Dermis microvascular lymphatic vessel endothelial cell (primary cell): ENCODE measurements around the gene NMRK1. TPM values are rescaled to one million over a fixed set of nuclear protein-coding genes. Genes with fewer than 3 reads are reported as not detected.

Experiments
- DNase-seq, 2 donors: peaks; one replicate each; pipeline versions ENCODE4 v3.0.0 to v3.0.0-alpha.2; 2010; ENCODE audit warnings: low read depth in 2 of 2
- total RNA-seq: library from RNA; depleted of rRNA; stranded (reverse); fragments of >200 nt; gene quantifications from 2 replicates; pipeline ENCODE4 v1.2.1, GENCODE V29; 2014

Gene NMRK1
- total RNA-seq = 19.4 and 22.0 TPM in 2 replicates

DNA sequence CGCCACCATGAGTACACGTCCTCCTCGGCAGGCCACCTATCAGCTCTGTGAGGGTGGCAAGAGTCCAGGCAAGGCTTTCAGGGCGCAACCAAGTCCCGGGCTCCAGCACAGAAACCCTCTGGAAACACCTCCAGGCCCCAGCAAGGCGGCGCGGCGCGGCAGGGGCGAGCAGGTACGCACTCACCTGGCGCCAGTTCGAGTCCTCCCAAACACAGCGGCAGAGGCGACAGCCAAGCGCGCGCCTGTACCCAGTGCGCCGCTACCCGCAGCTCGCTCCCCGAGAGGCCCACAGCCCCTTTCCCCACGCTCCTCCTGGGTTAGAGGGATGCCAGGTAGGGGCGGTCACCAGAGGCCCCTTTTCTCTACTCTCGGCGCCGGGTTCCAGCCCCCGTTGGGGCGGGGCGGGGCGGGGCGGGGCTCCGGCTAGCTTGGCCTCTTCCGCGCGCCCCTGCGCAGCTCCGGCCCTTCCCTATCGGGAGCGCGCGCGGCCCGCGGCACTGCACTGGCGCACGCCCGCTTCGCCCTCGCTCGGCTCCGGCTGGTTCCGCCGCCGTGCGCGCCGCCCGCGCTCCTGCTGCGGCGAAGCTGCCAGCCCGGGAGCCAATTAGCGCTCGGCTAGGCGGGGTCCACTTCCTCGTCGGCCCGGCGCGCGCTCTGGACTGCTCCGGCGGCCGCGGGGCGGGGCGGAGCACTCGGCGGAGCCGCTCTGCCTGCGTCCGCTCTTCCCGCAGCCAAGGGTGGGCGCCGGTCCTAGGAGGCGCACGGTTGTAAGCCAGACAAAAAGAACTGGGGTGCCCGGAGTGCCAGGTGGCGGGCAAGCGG is at the start of gene NMRK1, which contains the start of gene OSTF1:
Gene NMRK1 (minus strand): TSS at position 332 of the 822 bp plus-strand sequence. CDS start 5,040 bp downstream, outside the sequence.
Gene OSTF1 (plus strand): TSS at position 691 of the 822 bp plus-strand sequence. CDS start 179 bp downstream, outside the sequence.
- DNase-seq = peak; percentile 88 to 98

GRCh38 chr9:75134495-75134894 is 46.5 kb upstream of the NMRK1 start:
- DNase-seq = no peak

GRCh38 chr9:75133396-75133795 is 45.4 kb upstream of the NMRK1 start:
- no peak for DNase-seq

- DNase-seq = no peak
These were observed 44.3 kb upstream of the NMRK1 start for GRCh38 chr9:75132244-75132643.

DNA sequence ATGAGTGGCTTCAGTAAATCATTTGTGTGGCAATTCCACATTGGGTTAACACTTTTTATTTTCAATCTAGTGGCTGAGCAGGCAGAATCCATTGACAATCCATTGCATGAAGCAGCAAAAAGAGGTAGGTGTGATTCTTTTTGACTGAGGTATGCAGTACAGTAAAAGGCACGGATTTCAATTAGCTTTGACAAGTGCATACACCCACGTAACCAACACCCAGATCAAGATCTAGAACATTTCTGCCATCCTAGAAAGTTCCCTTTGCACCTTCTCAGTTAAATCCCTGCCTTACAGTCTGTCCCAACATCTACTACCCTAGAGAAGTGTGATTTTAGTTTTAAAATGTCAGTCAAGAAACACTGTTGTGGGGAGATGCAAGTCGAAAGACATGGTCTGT is 43.7 kb upstream of the NMRK1 start:
- no peak for DNase-seq

GRCh38 chr9:75130621-75131230 is 42.8 kb upstream of the NMRK1 start:
- no peak for DNase-seq

- DNase-seq = no peak
These were observed 42.2 kb upstream of the NMRK1 start for GRCh38 chr9:75130172-75130571.

GRCh38 chr9:75128535-75128934 is 40.6 kb upstream of the NMRK1 start:
- DNase-seq = no peak

- no peak for DNase-seq
These were observed 35.7 kb upstream of the NMRK1 start for GRCh38 chr9:75123696-75124095.

GRCh38 chr9:75121914-75122558 is 34.1 kb upstream of the NMRK1 start:
- DNase-seq = no peak

DNA sequence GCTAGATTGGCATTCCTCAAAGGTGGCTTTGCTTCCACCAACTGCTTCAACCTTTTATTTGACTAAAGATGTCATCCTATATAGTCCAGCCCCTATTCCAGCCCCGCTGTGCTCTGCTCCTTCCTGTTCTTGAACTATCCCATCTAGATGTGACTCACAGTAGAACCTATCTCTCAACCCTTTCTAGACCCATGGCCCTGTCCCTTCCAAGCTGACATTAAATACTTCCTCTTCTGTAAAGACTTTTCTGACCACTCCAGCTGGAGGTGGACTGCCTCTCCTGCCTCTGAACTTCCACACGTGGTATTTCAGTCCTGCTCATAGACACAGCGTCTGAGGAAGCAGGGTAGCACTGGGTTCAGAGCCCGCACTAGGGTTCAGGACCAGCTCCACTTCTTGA is 32.7 kb upstream of the NMRK1 start:
- no peak for DNase-seq

DNA sequence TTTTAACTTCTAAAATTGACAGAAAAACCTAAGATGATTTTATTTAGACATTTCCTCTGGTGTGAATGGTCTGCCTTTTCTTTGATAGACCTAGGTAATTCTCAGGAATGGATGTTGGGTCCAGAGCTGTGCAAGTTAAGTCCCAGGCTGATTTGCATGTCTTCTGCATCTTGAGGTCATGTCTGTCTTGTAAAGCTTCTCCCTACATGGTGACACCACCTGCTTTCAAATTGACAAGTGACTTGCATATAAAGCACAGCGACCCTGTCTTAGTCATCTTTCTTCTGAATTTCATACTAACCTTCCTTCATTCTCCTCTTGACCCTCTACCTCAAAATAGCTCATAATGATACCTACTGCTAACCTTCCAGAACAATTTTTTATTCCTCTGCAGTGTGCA is 29.6 kb upstream of the NMRK1 start:
- no peak for DNase-seq

DNA sequence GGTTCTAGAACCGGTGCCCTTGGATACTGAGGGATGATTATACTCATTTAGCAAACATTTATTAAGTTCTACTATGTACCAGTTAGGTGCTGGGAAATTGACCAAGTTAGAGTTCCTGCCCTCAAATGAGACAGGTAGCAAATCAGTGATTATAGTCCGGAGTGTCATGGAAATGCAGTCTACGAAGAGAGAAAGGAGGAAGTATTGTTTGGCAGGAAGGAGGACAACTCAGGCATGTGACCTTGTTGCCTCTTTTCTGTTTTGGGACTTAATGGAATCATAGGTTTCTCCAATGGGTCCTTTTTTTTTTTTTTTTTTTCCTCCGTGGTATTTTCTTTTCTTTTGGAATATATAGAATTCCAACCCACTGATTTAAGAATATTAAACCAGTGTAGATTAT is 28.4 kb upstream of the NMRK1 start:
- DNase-seq = peak; percentile 23 to 26

- DNase-seq = no peak
These were observed 24.8 kb upstream of the NMRK1 start for GRCh38 chr9:75112789-75113188.

DNA sequence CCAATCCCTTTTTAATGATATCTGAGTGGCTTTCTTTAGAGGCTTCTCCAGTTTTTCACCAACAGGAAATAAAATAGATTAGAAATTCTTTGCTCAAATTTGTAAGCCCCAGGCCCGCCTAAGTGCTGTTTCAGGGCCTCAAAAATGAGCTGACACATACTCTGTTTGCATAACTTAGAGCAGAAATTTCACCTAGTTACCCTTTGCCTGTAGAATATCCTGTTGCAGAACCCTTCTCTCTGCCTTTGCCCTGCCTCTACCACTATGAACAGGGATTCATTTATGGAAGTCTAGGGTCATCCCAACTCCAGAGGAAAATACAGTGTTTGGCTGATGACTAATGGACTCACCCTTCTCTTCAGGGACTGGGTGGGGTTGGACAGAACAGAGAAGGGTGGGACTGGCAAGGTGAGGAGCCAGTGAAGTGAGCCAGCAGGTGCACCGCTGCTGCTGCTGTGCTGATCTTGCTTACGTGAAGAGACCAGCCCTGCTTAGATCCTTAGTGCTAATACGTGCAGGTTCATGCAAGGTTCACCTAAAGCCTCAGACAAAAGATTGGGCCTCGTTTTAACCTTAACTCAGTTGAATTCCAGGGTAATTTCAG is 23.2 kb upstream of the NMRK1 start:
- DNase-seq = no peak

- peak in 1 of 2 donors; percentile 18 for DNase-seq
These were observed 21.4 kb upstream of the NMRK1 start for GRCh38 chr9:75109210-75109839.

- peak in 1 of 2 donors; percentile 83 for DNase-seq
These were observed 20.6 kb upstream of the NMRK1 start for GRCh38 chr9:75108571-75108970.

DNA sequence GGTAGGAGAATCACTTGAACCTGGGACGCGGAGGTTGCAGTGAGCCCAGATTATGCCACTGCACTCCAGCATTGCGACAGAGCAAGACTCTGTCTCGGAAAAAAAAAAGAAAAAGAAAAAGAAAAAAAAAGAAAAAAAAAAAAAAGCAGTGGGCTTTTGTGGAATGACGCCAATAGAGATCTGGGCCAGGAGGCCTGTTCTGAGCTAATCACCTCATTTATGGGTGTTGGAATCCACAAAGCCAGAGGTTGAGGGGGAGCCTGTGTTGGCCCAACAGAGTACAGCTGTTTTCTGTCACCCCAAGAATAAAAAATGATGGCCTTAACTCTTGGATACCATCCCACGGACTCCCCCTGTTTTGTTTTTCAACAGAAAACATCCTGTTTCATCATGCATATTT is 18.9 kb upstream of the NMRK1 start:
- DNase-seq = no peak

DNA sequence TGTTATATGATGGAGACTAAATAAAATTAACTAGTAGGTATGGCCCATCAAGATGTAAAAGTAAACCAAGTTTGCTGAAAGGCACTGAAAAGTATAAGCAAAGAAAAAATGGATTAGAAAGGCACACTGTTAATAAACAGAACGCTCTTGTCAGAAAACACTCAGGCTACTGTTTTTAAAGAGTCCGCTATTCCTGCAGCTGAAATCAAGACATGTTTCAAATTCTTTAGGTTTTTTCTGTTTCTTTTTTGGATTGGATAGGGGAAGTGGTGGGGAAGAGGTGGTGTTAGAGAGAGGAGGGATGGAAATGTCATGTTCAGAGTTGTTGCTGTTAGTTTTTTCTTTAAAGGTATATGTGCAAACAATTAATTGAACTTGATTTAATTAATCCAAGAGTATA is 17.9 kb upstream of the NMRK1 start:
- no peak for DNase-seq

DNA sequence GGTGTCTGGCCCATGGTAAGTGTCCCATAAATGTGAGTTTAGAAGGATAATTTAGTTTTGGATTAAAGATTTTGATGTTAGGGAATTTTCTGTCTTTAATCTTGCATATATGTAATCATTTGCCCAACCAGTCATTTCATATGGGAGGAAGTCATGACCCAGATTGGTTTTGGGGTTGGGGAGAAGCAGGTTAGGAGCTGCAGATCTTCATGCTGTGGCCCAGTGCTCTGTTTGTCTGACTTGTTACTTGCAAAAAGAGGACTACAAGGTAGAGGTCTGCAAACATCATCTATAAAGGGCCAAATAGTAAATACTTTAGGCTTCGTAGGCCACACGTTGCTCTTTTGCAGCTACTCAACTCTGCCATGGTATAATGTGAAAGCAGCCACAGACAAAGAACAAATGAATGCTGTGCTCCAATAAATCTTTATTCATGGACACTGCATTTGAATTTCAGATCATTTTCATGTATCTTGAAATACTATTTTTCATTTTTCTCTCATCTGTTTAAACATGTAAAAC is 17.1 kb upstream of the NMRK1 start:
- no peak for DNase-seq

DNA sequence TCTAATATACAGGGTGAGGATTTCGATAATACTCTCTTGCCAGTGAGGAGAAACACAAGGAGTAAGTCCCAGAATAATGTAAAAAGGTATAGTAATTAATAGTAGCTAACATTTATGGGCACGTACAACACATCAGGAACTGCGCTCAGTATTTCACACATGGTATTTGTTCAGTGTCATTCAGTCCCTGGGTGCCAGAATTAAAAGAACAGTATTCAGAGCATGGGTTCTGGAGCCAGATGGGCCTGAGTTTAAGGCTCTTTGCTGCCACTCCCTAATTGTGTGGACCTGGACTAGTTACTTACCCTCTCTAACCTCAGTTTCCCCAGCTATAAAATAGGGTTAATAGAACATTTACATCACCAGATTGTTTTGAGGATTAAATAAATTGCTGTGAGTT is 16.7 kb upstream of the NMRK1 start:
- DNase-seq = no peak
